ENCODE data around the gene VPS72.

- no peak for TF ChIP-seq REST (IDR thresholded peaks at IDR 0.05; ENCODE audit: insufficient replicate concordance, low read depth)
- TF ChIP-seq, protein P1, sequence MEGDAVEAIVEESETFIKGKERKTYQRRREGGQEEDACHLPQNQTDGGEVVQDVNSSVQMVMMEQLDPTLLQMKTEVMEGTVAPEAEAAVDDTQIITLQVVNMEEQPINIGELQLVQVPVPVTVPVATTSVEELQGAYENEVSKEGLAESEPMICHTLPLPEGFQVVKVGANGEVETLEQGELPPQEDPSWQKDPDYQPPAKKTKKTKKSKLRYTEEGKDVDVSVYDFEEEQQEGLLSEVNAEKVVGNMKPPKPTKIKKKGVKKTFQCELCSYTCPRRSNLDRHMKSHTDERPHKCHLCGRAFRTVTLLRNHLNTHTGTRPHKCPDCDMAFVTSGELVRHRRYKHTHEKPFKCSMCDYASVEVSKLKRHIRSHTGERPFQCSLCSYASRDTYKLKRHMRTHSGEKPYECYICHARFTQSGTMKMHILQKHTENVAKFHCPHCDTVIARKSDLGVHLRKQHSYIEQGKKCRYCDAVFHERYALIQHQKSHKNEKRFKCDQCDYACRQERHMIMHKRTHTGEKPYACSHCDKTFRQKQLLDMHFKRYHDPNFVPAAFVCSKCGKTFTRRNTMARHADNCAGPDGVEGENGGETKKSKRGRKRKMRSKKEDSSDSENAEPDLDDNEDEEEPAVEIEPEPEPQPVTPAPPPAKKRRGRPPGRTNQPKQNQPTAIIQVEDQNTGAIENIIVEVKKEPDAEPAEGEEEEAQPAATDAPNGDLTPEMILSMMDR (IDR thresholded peaks at IDR 0.05; ENCODE audit: insufficient read depth, low read length): peak; percentile 56
- TF ChIP-seq GABPA (IDR thresholded peaks at IDR 0.05; ENCODE audit: low read depth): no peak
- TF ChIP-seq POLR2AphosphoS5 (IDR thresholded peaks at IDR 0.05; ENCODE audit: low read depth): no peak
- TF ChIP-seq SPI1 (IDR thresholded peaks at IDR 0.05; ENCODE audit: borderline replicate concordance, low read depth): no peak
Measured at GRCh38 chr1:151196292-151196800, 6.3 kb upstream of the VPS72 start.

All from HL-60 (cell line).